Fibroblast of lung (primary cell): Measurements from ENCODE around the gene HP1BP3.

Source experiments
- EZH2 ChIP-seq: IDR thresholded peaks from 2 replicates; pipeline ENCODE4 v1.5.1; 2012; ENCODE audit warnings: low read length, control low read depth, mild to moderate bottlenecking; ENCODE audit errors: missing control alignments
- TF ChIP-seq, protein P1 (sequence below), 2 donors: IDR thresholded peaks in 1 of 2; conservative IDR thresholded peaks in 1 of 2; 1 replicate in 1 of 2; 2 replicates in 1 of 2; pipeline ENCODE4 v1.5.1; 2011 to 2012; ENCODE audit warnings: low read length in 2 of 2, control low read depth in 1 of 2, inconsistent platforms in 1 of 2, low read depth in 1 of 2, mild to moderate bottlenecking in 1 of 2

DNA sequence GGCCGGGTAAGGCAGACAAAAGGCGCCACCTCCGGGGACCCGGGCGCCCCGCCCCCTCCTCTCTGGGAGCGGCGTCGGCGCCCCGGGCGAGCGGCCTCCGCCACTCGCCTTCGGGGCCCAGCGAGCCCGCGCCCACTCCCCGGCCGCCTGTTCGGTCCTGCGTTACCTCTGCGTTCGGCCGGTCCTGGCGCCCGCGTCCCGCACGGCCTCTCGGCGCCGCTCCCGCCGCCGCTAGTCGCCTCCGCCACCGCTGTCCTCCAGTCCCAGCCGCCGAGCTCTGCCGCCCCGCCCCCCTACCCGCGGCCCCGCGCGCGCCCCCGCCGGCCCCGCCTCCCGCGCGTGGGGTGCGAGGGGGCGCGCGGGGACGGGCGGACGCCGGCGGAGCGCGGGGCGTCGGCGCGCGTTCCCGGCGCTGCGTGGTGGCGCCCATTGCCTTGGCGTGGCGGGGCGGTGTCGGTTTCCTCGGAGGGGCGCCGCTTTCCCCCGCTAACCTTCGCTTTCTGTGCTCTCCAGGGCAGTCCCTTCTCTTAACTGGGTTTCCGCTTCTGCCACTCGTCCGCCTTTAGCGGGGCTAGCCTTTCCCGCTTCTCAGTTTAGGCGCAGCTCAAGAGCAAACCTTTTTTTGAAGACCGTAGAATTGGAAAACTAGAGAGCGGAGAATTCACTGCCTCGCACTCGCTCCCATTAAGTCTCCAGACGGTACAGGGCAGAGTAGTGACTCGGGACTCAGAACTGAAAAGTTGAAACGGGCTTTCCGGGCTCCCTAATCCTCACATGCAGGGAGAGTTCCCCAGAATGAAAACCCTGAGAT is at the start of gene HP1BP3:
- TF ChIP-seq, protein P1, sequence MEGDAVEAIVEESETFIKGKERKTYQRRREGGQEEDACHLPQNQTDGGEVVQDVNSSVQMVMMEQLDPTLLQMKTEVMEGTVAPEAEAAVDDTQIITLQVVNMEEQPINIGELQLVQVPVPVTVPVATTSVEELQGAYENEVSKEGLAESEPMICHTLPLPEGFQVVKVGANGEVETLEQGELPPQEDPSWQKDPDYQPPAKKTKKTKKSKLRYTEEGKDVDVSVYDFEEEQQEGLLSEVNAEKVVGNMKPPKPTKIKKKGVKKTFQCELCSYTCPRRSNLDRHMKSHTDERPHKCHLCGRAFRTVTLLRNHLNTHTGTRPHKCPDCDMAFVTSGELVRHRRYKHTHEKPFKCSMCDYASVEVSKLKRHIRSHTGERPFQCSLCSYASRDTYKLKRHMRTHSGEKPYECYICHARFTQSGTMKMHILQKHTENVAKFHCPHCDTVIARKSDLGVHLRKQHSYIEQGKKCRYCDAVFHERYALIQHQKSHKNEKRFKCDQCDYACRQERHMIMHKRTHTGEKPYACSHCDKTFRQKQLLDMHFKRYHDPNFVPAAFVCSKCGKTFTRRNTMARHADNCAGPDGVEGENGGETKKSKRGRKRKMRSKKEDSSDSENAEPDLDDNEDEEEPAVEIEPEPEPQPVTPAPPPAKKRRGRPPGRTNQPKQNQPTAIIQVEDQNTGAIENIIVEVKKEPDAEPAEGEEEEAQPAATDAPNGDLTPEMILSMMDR (conservative IDR thresholded peaks at IDR 0.05 in 1 of 2, IDR thresholded peaks at IDR 0.05 in 1 of 2; ENCODE audit: low read depth in 1 of 2, low read length in 2 of 2): no peak
- TF ChIP-seq EZH2: no peak
